GM21619 (cell line): Measurements from ENCODE around the gene CLEC2B.
A peak's percentile ranks its signal among the peaks of the same experiment; 100 is the strongest.

Experiments used
- ATAC-seq: cut with Tn5 transposase; IDR thresholded peaks from one replicate; pipeline ENCODE4 v1.9.1; 2021; ENCODE audit not compliant: unreplicated experiment

Gene CLEC2B

DNA sequence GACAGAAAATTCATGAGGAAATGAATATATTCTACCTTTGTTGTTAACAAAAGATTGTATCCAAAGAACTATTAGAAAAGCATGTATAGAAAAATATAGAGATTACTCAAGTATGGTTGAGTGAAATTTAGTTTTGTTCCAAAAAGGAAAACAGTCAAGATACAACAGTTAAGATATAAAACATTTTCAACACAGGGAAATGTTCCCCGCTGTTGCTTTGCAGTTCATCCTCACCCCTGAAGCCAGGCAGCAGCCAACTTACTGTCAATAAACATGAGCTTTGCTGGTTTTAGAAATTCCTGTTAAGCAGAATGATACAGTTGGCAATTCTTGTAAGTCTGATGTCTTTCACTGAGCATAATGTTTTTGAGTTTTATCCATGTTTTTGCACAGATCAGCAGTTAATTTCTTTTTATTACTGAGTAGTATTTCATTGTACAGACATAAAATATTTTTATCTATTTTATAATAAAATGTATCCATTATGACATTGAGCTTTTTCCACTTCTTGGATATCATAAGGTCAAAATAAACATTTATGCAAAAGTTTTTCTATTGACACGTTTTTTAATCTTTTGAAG lies 1.2 kb upstream of the CLEC2B start:
- no peak for ATAC-seq

DNA sequence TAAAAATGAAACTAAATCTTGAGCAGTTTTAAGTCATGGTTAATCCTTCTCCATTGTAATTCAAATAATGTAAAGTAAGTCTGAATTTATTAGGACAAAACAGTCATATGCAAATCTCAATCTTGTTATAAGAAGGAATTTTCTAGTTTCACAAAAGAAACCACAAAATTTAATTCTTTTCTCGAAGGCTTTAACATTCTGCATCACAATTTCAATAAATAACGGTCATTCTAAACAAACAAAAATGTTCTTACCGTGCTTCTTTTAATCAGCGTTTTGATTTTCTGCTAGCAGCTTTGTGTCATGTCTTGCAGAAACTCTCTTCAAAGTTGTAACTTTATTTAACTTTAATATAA lies 225 bp downstream of the CLEC2B start:
- ATAC-seq = no peak

DNA sequence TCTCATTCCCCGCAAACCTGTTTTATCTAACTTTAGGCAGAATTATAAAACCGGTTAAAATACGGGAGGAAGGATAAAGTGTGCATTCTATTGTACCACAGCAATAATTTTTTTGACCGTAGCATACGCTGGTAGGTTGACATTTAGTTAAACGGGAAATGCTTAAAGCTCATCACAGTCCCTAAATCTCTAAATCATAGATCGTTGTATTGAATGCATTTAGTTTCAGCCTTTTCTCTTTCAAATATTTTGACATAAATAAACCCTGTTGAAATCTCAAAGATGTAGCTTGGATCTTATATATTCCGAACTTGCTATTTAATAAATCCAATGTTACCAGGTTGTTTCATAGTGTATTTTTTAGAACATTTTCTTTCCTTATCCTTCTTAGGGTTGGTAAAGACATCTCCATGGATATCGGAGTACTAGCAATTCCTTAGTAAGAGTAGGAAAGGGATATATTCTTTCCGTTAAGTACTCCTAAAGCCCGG lies 798 bp downstream of the CLEC2B start:
- no peak for ATAC-seq

GRCh38 chr12:9867531-9867930 lies 1.6 kb downstream of the CLEC2B start:
- ATAC-seq = no peak

- ATAC-seq = no peak
These were observed 2.3 kb downstream of the CLEC2B start for GRCh38 chr12:9866860-9867269.

- ATAC-seq = no peak
These were observed 4.1 kb downstream of the CLEC2B start for GRCh38 chr12:9864913-9865675.

GRCh38 chr12:9858135-9858534 lies 11.0 kb downstream of the CLEC2B start:
- ATAC-seq = no peak

DNA sequence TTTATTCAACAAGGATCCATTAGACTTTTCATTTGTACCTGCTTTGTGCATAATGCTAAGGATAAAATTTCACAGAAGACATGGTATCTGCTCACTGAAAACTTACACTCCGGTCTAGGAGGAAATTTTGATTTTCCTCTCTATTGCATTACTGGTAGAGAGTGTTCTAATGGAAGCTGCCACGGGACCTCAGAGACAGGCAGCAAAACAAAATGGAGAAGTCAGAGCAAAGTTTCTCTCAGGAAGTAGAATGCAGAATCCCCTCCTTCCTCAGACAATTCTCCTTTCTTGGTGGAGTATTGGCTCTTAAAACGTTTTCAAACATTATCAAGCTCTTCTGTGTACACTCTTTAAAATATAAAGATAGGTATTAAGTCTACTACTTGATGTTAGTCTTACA lies 12.3 kb downstream of the CLEC2B start:
- no peak for ATAC-seq

GRCh38 chr12:9856151-9856550 lies 13.0 kb downstream of the CLEC2B start:
- no peak for ATAC-seq

DNA sequence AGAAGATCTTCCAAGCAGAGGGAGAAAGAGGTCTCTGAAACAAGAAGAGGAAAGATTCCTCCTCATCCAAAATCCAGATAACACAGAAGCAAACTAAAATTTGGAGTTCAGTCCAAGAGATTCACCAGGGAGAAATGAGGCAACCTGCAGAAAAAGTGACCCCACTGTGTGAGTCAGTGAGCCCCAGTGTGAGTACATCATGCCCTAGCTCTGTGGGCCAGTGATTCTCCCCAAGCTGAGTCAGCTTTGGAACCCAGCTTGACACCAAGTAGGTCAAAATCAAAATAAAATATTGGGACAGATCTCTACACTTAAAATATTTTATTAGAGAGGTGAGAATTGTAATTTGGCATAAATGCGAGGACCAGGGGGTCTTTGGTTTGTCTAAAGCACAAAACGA lies 17.2 kb downstream of the CLEC2B start:
- no peak for ATAC-seq

DNA sequence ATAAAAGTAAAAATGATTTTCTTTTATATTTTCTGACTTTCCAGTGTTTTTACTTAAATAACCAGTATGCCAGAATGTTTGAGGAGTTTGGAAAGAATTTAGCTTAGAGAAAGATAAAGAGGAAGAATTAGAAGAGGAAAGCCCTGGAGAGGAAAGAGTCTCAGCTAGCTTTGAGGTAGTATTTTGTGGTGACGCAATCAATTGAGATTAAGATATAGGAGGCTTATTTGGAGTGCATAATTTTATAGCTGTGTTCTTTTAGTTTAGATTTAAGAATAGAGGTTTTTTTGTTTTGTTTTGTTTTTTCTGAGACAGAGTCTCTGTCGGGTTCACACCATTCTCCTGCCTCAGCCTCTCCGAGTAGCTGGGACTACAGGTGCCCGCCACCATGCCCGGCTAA lies 18.1 kb downstream of the CLEC2B start:
- no peak for ATAC-seq

- ATAC-seq = no peak
These were observed 20.3 kb downstream of the CLEC2B start for GRCh38 chr12:9848899-9849298.

DNA sequence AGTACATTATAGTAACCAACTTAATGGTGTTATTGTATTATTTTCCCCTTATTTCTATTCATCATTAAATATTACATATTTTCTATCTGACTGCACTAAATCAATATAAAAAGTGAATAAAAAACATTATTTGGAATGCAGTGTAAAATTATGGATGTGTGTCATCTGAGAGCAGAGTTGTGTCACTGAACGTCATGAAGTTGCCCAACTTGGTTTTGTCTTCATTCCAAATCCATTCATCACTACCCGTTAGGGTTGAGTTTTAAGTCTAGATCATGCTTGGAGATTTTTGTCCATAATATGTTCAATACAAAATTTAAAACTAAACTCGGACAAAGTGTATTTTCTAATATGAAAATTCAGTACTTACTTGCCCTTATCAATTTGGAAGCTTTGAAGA lies 25.7 kb downstream of the CLEC2B start:
- ATAC-seq = no peak

DNA sequence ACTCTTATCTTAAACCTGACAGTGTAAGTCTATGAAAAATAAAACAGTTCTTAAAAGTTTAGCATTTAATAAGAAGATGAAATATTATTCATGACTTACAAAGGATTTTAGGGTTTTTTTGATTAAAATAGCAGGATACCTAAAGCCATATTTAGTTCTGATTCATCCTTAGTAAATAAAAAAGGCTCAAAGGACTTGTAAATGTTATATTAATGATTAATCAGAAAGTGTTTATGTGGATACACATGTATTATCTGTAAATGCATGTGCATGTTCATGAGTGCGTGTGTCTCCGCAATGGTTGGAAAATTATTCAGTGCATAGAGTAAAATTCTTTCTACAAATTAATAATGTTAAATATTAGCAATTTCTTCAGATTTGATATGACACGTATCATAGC lies 37.4 kb downstream of the CLEC2B start:
- no peak for ATAC-seq

- no peak for ATAC-seq
These were observed 39.2 kb downstream of the CLEC2B start for GRCh38 chr12:9829982-9830381.

DNA sequence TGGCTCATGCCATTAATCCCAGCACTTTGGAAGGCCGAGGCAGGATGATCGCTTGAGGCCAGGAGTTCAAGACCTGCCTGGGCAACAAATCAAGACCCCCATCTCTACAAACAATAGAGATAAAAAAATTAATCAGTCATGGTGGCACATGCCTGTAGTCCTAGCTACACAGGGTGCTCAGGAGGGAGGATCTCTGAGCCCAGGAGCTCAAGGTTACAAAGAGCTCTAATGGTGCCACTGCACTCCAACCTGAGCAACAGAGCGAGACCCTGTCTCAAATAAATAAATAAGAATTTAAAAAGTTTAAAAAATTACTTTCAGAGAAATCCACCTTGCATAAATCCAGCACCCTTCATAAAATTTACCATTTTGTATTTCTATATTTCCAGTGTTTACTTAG lies 39.7 kb downstream of the CLEC2B start:
- ATAC-seq = no peak

DNA sequence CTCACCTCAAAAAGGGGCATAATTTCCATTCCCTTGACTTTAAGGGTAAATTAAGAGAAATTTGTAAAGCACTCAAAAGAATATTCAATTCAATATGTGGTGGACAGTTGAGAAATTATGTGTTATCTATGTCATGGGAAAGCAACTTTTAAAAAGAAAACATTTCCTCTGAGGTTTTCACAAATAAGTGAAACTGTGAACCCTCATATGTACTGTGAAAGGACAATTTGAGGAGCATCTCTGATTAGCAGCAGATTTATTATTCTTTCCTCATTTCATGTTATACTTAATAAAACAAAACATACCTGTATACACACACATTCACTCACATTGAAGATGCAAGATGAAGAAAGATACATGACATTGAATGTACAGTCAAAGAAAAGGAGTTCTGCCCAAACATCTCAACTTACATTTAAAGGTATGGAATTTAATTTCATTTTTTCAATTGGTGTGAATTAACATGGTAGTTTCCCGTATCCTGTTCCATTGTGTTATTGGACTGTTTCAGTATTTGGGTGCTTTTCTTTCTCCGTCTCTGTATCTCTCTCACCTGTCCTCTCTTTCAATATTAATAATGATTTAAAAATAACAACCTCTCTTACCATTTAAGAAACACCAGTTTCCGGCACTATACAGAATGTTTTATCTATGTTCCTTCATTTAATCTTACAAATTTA lies 41.8 kb downstream of the CLEC2B start, which contains the start of gene KLRF1:
TSS of gene KLRF1 (plus strand) at position 273 of the 680 bp plus-strand sequence. CDS start at position 337, 64 bp downstream.
- no peak for ATAC-seq

GRCh38 chr12:9820281-9820930 lies 48.7 kb downstream of the CLEC2B start:
- ATAC-seq = no peak

GRCh38 chr12:9813821-9814798 lies 55.0 kb downstream of the CLEC2B start:
- ATAC-seq = peak; percentile 95

GRCh38 chr12:9811621-9812020 lies 57.5 kb downstream of the CLEC2B start:
- ATAC-seq = no peak
